Prostate gland (tissue), 2 donors: Measurements from ENCODE around the gene ANAPC4. TPM values are rescaled to one million over a fixed set of nuclear protein-coding genes. Genes with fewer than 3 reads are reported as not detected.

Experiments used
- DNase-seq: peaks from one replicate; pipeline ENCODE4 v3.0.0-alpha.2; 2019; ENCODE audit warnings: low spot score
- H3K27ac ChIP-seq, 2 donors: fragments of 200-600 bp; sonication (generic); 2 replicates each; pipeline ENCODE4 v1.5.1; 2017 to 2019
- H3K27me3 ChIP-seq: fragments of 200-600 bp; sonication (generic); replicated peaks from 2 replicates; pipeline ENCODE4 v1.5.1; 2019; ENCODE audit not compliant: insufficient read depth
- H3K36me3 ChIP-seq, 2 donors: fragments of 200-600 bp; sonication (generic); 1 replicate in 1 of 2; 2 replicates in 1 of 2; pipeline versions ENCODE4 v1.5.1 to v1.8.1; 2017 to 2019
- H3K4me1 ChIP-seq: fragments of 200-600 bp; sonication (generic); replicated peaks from 2 replicates; pipeline ENCODE4 v1.5.1; 2019
- H3K4me3 ChIP-seq, 2 donors: fragments of 200-600 bp; sonication (generic); 2 replicates each; pipeline ENCODE4 v1.5.1; 2017 to 2019
- H3K9me3 ChIP-seq: fragments of 200-600 bp; sonication (generic); 2 replicates; pipeline ENCODE4 v1.5.1; 2017
- POLR2A ChIP-seq: fragments of 450-650 bp; IDR thresholded peaks from one replicate; pipeline ENCODE4 v1.6.1; 2016; ENCODE audit warnings: antibody characterized with exemption, mild to moderate bottlenecking
- POLR2AphosphoS5 ChIP-seq: sonication (generic); formaldehyde crosslinking; IDR thresholded peaks from one replicate; pipeline ENCODE4 v1.6.1; 2017; ENCODE audit warnings: antibody characterized with exemption
- WGBS: methylation state at CpG from one replicate; pipeline ENCODE4 v1.1.5; 2018; 5-methylcytosine and 5-hydroxymethylcytosine counted together
- intact Hi-C: fragments of 100-400 bp; cut with DNase I; formaldehyde crosslinking; loops from one replicate; pipeline ENCODE4 v1.14.2; 2022
- total RNA-seq, 2 donors: library from RNA; depleted of rRNA; stranded (reverse); fragments of >200 nt; gene quantifications; one replicate each; pipeline ENCODE4 v1.1.0, GENCODE V29; 2016
- TF ChIP-seq, protein P1 (sequence below), 4 experiments: fragments of 200-600 bp in 2 of 4; fragments of 450-650 bp in 2 of 4; sonication (generic) in 2 of 4; IDR thresholded peaks; 1 replicate in 3 of 4; 2 replicates in 1 of 4; pipeline ENCODE4 v1.5.1; 2016 to 2019; ENCODE audit warnings: antibody characterized with exemption in 4 of 4, mild to moderate bottlenecking in 2 of 4, moderate library complexity in 2 of 4

The ANAPC4 gene
- total RNA-seq, 2 donors from 2014 or later: 20.2 to 20.7 TPM

GRCh38 chr4:25451676-25452075 is 74.6 kb downstream of the ANAPC4 start:
- H3K36me3 ChIP-seq: no peaks in the 10 kb centered on the region
- no peak for DNase-seq
- intact Hi-C loops: no loop called here
- no peak overlapping the region for H3K27ac ChIP-seq
- H3K4me3 ChIP-seq: no peak overlapping the region
- H3K9me3 ChIP-seq: no peaks in the 10 kb centered on the region
- TF ChIP-seq, protein P1, sequence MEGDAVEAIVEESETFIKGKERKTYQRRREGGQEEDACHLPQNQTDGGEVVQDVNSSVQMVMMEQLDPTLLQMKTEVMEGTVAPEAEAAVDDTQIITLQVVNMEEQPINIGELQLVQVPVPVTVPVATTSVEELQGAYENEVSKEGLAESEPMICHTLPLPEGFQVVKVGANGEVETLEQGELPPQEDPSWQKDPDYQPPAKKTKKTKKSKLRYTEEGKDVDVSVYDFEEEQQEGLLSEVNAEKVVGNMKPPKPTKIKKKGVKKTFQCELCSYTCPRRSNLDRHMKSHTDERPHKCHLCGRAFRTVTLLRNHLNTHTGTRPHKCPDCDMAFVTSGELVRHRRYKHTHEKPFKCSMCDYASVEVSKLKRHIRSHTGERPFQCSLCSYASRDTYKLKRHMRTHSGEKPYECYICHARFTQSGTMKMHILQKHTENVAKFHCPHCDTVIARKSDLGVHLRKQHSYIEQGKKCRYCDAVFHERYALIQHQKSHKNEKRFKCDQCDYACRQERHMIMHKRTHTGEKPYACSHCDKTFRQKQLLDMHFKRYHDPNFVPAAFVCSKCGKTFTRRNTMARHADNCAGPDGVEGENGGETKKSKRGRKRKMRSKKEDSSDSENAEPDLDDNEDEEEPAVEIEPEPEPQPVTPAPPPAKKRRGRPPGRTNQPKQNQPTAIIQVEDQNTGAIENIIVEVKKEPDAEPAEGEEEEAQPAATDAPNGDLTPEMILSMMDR (IDR thresholded peaks at IDR 0.05): no peak
- TF ChIP-seq POLR2AphosphoS5 (no peak), POLR2A (no peak)
- WGBS: 95% methylated on average over 2 of the region's 2 CpGs
- H3K27me3 ChIP-seq: no peaks in the 10 kb centered on the region
- no peaks in the 10 kb centered on the region for H3K4me1 ChIP-seq

GRCh38 chr4:25452081-25452480 is 75.0 kb downstream of the ANAPC4 start:
- Histone ChIP-seq H3K36me3 (no peaks in the 10 kb centered on the region), H3K4me1 (no peaks in the 10 kb centered on the region), H3K27me3 (no peaks in the 10 kb centered on the region), H3K4me3 (no peak overlapping the region), H3K27ac (no peak overlapping the region), H3K9me3 (no peaks in the 10 kb centered on the region)
- 86% methylated on average over 7 of the region's 7 CpGs for WGBS
- intact Hi-C loops: no loop called here
- no peak for DNase-seq
- TF ChIP-seq, protein P1 (IDR thresholded peaks at IDR 0.05): no peak
- TF ChIP-seq POLR2AphosphoS5 (no peak), POLR2A (no peak)

DNA sequence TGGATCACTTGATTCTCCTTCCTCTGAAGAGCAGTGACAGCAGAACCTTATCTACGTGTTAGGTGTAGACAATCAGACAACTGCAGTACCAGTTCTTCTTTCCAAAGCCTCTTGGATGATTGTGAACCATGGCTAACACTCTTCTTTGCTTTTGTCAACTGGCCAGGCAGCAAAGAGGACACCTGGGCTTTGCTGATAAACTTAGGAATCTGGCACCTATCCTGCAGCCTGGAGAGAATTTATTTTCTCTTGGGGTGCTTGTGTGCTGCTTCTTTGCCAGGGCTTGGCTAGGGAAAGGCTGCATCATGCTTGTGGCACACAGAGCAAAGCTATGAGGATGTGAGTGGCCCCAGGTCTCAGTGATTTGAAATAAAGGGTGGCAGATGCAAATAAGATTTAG is 77.4 kb downstream of the ANAPC4 start:
- no peak overlapping the region for H3K27ac ChIP-seq

GRCh38 chr4:25457053-25457715 is 80.1 kb downstream of the ANAPC4 start:
- TF ChIP-seq POLR2A (no peak), POLR2AphosphoS5 (no peak)
- TF ChIP-seq, protein P1 (IDR thresholded peaks at IDR 0.05): no peak
- no peaks in the 10 kb centered on the region for H3K4me1 ChIP-seq
- intact Hi-C loops: no loop called here
- no peaks in the 10 kb centered on the region for H3K36me3 ChIP-seq
- WGBS: 86% methylated on average over 3 of the region's 3 CpGs
- no peak overlapping the region for H3K27ac ChIP-seq
- H3K4me3 ChIP-seq: no peak overlapping the region
- no peaks in the 10 kb centered on the region for H3K27me3 ChIP-seq
- H3K9me3 ChIP-seq: no peaks in the 10 kb centered on the region
- no peak for DNase-seq

More for the DNA sequence above, 77.4 kb downstream of the ANAPC4 start:
- Histone ChIP-seq H3K4me1 (no peaks in the 10 kb centered on the region), H3K9me3 (no peaks in the 10 kb centered on the region), H3K4me3 (no peak overlapping the region), H3K27me3 (no peaks in the 10 kb centered on the region), H3K36me3 (no peaks in the 10 kb centered on the region)
- WGBS: 23% methylated on average over 1 of the region's 1 CpG
- intact Hi-C loops: no loop called here
- no peak for DNase-seq
- TF ChIP-seq POLR2AphosphoS5: no peak

- no peaks in the 10 kb centered on the region for H3K27me3 ChIP-seq
- no peak overlapping the region for H3K27ac ChIP-seq
- H3K9me3 ChIP-seq: no peaks in the 10 kb centered on the region
- intact Hi-C loops: no loop called here
- TF ChIP-seq POLR2A (no peak), POLR2AphosphoS5 (no peak)
- TF ChIP-seq, protein P1 (IDR thresholded peaks at IDR 0.05): no peak
- H3K4me1 ChIP-seq: no peaks in the 10 kb centered on the region
- WGBS: 68% methylated on average over 11 of the region's 11 CpGs
- no peak for DNase-seq
- no peak overlapping the region for H3K4me3 ChIP-seq
- H3K36me3 ChIP-seq: no peaks in the 10 kb centered on the region
These were observed 90.1 kb downstream of the ANAPC4 start for GRCh38 chr4:25466966-25467697.
